K562 (cell line): Measurements from ENCODE around the gene BCAS1.

Experiments used
- EZH2 ChIP-seq: IDR thresholded peaks from 2 replicates; pipeline ENCODE4 v1.6.1; 2012; ENCODE audit warnings: low read depth, mild to moderate bottlenecking, inconsistent platforms, low read length, borderline replicate concordance
- TF ChIP-seq, protein P1 (sequence below), 2 experiments: fragments of 450-650 bp; formaldehyde crosslinking in 1 of 2; IDR thresholded peaks; 2 replicates each; pipeline versions ENCODE4 v1.4.0 to v1.6.1; 2014 to 2020; ENCODE audit warnings: mild to moderate bottlenecking in 2 of 2, borderline replicate concordance in 1 of 2, low read depth in 1 of 2

- no peak for TF ChIP-seq EZH2
- TF ChIP-seq, protein P1, sequence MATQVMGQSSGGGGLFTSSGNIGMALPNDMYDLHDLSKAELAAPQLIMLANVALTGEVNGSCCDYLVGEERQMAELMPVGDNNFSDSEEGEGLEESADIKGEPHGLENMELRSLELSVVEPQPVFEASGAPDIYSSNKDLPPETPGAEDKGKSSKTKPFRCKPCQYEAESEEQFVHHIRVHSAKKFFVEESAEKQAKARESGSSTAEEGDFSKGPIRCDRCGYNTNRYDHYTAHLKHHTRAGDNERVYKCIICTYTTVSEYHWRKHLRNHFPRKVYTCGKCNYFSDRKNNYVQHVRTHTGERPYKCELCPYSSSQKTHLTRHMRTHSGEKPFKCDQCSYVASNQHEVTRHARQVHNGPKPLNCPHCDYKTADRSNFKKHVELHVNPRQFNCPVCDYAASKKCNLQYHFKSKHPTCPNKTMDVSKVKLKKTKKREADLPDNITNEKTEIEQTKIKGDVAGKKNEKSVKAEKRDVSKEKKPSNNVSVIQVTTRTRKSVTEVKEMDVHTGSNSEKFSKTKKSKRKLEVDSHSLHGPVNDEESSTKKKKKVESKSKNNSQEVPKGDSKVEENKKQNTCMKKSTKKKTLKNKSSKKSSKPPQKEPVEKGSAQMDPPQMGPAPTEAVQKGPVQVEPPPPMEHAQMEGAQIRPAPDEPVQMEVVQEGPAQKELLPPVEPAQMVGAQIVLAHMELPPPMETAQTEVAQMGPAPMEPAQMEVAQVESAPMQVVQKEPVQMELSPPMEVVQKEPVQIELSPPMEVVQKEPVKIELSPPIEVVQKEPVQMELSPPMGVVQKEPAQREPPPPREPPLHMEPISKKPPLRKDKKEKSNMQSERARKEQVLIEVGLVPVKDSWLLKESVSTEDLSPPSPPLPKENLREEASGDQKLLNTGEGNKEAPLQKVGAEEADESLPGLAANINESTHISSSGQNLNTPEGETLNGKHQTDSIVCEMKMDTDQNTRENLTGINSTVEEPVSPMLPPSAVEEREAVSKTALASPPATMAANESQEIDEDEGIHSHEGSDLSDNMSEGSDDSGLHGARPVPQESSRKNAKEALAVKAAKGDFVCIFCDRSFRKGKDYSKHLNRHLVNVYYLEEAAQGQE (IDR thresholded peaks at IDR 0.05; ENCODE audit: borderline replicate concordance) = no peak
- TF ChIP-seq, protein P1 (CRISPR knock-in tag; IDR thresholded peaks at IDR 0.05; ENCODE audit: low read depth) = no peak
Measured at GRCh38 chr20:53931597-53931996, 138.8 kb downstream of the BCAS1 start.
